MM.1S (cell line): ENCODE data around the gene ZNF593OS.

Experiments
- DNase-seq: peaks from one replicate; pipeline ENCODE4 v3.0.0-alpha.2; 2015
- H2AFZ ChIP-seq: fragments of 300-600 bp; sonication (generic); 2 replicates; pipeline ENCODE4 v1.6.0; 2016; ENCODE audit warnings: antibody characterized with exemption, low read length
- H3F3A ChIP-seq: fragments of 300-600 bp; sonication (generic); 2 replicates; pipeline ENCODE4 v1.6.1; 2016; ENCODE audit warnings: mild to moderate bottlenecking, antibody characterized with exemption, low read length, moderate library complexity, mixed read lengths; ENCODE audit not compliant: insufficient read depth
- H3K27ac ChIP-seq: fragments of 300-600 bp; sonication (generic); 2 replicates; pipeline ENCODE4 v1.5.1; 2016; ENCODE audit warnings: mild to moderate bottlenecking, low read length
- H3K27me3 ChIP-seq: fragments of 300-600 bp; sonication (generic); replicated peaks from 2 replicates; pipeline ENCODE4 v1.6.0; 2016; ENCODE audit warnings: low read length; ENCODE audit not compliant: insufficient read depth
- H3K36me3 ChIP-seq: fragments of 300-600 bp; sonication (generic); replicated peaks from 2 replicates; pipeline ENCODE4 v1.6.1; 2016; ENCODE audit warnings: mild to moderate bottlenecking, low read length, mixed read lengths; ENCODE audit not compliant: insufficient read depth
- H3K4me1 ChIP-seq: fragments of 300-600 bp; sonication (generic); 2 replicates; pipeline ENCODE4 v1.6.1; 2016; ENCODE audit warnings: low read length, mixed read lengths
- H3K4me2 ChIP-seq: fragments of 300-600 bp; sonication (generic); 2 replicates; pipeline ENCODE4 v1.6.0; 2016; ENCODE audit warnings: low read depth, low read length
- H3K4me3 ChIP-seq: fragments of 300-600 bp; sonication (generic); 2 replicates; pipeline ENCODE4 v1.5.1; 2016; ENCODE audit warnings: low read length, mixed read lengths
- H3K79me2 ChIP-seq: fragments of 300-600 bp; sonication (generic); 2 replicates; pipeline ENCODE4 v1.6.1; 2016; ENCODE audit warnings: mixed run types, low read length, mixed read lengths
- H3K9ac ChIP-seq: fragments of 300-600 bp; sonication (generic); 2 replicates; pipeline ENCODE4 v1.6.1; 2016; ENCODE audit warnings: low read length, mixed read lengths
- H3K9me2 ChIP-seq: fragments of 300-600 bp; sonication (generic); replicated peaks from 2 replicates; pipeline ENCODE4 v1.6.1; 2016; ENCODE audit warnings: mild to moderate bottlenecking, low read length, mixed read lengths; ENCODE audit not compliant: insufficient read depth
- H3K9me3 ChIP-seq: fragments of 300-600 bp; sonication (generic); replicated peaks from 2 replicates; pipeline ENCODE4 v1.6.1; 2016; ENCODE audit warnings: mild to moderate bottlenecking, low read length, mixed read lengths; ENCODE audit not compliant: insufficient read depth
- H4K20me1 ChIP-seq: fragments of 300-600 bp; sonication (generic); 2 replicates; pipeline ENCODE4 v1.6.1; 2016; ENCODE audit warnings: mild to moderate bottlenecking, low read length, moderate library complexity, mixed read lengths; ENCODE audit not compliant: insufficient read depth
- EZH2 ChIP-seq: fragments of 300-600 bp; sonication (generic); optimal IDR thresholded peaks from 2 replicates; pipeline ENCODE3; 2017; ENCODE audit warnings: low read depth, mild to moderate bottlenecking, antibody characterized with exemption, low read length, mixed read lengths
- EZH2phosphoT487 ChIP-seq: fragments of 300-600 bp; sonication (generic); IDR thresholded peaks from 2 replicates; pipeline ENCODE4 v1.6.1; 2018; ENCODE audit warnings: antibody characterized with exemption, low read length
- TF ChIP-seq, protein P1 (sequence below): fragments of 300-600 bp; sonication (generic); IDR thresholded peaks from 2 replicates; pipeline ENCODE4 v1.5.1; 2016; ENCODE audit warnings: antibody characterized with exemption, low read length, mixed read lengths

ZNF593OS gene

DNA sequence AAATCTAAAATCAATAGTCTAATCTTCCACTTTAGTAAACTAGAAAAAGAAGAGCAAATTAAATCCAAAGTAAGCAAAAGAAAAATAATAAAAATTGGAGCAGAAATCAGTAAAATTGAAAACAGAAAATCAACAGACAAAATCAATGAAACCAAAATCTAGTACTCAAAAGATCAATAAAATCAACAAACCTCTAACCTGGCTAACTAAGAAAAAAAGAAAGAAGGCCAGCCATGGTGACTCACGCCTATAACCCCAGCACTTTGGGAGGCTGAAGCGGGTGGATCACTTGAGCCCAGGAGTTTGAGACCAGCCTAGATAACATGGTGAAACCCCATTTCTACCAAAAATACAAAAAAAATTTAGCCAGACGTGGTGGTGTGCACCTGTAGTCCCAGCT is 37.2 kb downstream of the ZNF593OS start:
- no peak overlapping the region for H3K4me2 ChIP-seq
- TF ChIP-seq, protein P1, sequence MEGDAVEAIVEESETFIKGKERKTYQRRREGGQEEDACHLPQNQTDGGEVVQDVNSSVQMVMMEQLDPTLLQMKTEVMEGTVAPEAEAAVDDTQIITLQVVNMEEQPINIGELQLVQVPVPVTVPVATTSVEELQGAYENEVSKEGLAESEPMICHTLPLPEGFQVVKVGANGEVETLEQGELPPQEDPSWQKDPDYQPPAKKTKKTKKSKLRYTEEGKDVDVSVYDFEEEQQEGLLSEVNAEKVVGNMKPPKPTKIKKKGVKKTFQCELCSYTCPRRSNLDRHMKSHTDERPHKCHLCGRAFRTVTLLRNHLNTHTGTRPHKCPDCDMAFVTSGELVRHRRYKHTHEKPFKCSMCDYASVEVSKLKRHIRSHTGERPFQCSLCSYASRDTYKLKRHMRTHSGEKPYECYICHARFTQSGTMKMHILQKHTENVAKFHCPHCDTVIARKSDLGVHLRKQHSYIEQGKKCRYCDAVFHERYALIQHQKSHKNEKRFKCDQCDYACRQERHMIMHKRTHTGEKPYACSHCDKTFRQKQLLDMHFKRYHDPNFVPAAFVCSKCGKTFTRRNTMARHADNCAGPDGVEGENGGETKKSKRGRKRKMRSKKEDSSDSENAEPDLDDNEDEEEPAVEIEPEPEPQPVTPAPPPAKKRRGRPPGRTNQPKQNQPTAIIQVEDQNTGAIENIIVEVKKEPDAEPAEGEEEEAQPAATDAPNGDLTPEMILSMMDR, result no peak
- TF ChIP-seq EZH2phosphoT487 (no peak), EZH2 (no peak)
- no peaks in the 10 kb centered on the region for H3K4me1 ChIP-seq
- H3K9me3 ChIP-seq, result no peaks in the 10 kb centered on the region
- DNase-seq, result no peak
- H3K4me3 ChIP-seq, result no peak overlapping the region
- H2AFZ ChIP-seq, result no peak overlapping the region
- no peaks in the 10 kb centered on the region; the same call in 1 of the 2 replicates for H4K20me1 ChIP-seq
- no peaks in the 10 kb centered on the region for H3K36me3 ChIP-seq
- no peak overlapping the region for H3K27ac ChIP-seq
- no peaks in the 10 kb centered on the region for H3K27me3 ChIP-seq
- no peaks in the 10 kb centered on the region for H3K79me2 ChIP-seq
- H3K9ac ChIP-seq, result no peak overlapping the region
- no peaks in the 10 kb centered on the region for H3K9me2 ChIP-seq
- H3F3A ChIP-seq, result no peaks in the 10 kb centered on the region

DNA sequence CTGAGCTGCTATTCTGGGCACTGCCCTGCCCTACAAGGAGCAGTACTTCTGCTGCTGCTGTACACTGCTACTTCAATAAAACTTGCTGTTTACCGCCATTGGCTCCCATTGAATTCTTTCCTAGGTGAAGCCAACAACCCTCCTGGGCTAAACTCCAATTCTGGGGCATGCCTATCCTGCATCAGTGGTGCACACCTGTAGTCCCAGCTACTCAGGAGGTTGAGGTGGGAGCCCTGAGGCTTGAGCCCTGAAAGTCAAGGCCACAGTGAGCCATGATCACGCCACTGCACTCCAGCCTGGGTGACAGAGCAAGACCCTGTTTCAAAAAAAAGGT is 38.8 kb downstream of the ZNF593OS start:
- Histone ChIP-seq H3F3A (no peaks in the 10 kb centered on the region), H3K27me3 (no peaks in the 10 kb centered on the region), H3K4me2 (no peak overlapping the region), H3K4me3 (no peak overlapping the region), H3K27ac (no peak overlapping the region), H3K9me2 (no peaks in the 10 kb centered on the region), H4K20me1 (no peaks in the 10 kb centered on the region; the same call in 1 of the 2 replicates), H3K9me3 (no peaks in the 10 kb centered on the region), H3K79me2 (no peaks in the 10 kb centered on the region), H2AFZ (no peak overlapping the region), H3K36me3 (no peaks in the 10 kb centered on the region), H3K4me1 (no peaks in the 10 kb centered on the region), H3K9ac (no peak overlapping the region)
- TF ChIP-seq EZH2phosphoT487 (no peak), EZH2 (no peak)
- TF ChIP-seq, protein P1, result no peak
- DNase-seq, result no peak

DNA sequence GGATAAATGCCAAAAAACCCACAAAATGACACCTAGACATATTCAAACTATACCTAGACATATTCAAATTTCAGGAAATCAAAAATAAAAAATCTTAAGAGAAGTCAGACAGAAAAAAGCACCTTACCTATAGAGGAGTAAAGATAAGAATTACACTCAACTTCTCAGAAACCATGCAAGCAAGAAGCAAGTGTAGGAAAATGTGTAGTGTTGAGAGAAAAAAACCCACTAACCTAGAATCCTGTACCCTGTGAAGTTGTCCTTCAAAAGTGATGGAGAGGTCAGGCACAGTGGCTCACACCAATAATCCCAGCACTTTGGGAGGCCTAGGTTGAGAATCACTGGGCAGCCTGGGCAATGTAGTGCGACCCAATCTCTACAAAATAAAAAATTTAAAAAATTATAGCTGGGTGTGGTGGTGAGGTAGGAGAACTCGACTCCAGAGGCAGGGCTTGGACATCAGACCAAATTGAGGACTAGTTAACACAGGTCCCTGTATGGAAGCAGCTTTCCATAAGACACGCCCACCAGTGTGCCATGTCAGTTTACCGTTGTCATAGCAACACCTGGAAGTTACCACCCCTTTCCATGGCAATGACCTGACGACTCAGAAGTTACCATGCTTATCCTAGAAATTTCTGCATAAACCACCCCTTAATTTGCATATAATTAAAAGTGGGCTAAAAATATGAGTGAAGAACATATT is 39.4 kb downstream of the ZNF593OS start:
- Histone ChIP-seq H3K36me3 (no peaks in the 10 kb centered on the region), H3K27ac (no peak overlapping the region), H3K79me2 (no peaks in the 10 kb centered on the region), H3K9me3 (no peaks in the 10 kb centered on the region), H3K9me2 (no peaks in the 10 kb centered on the region), H3K27me3 (no peaks in the 10 kb centered on the region), H3K9ac (no peak overlapping the region), H3K4me3 (no peak overlapping the region), H2AFZ (no peak overlapping the region), H4K20me1 (no peaks in the 10 kb centered on the region; the same call in 1 of the 2 replicates), H3K4me2 (no peak overlapping the region), H3F3A (0 out of 2 replicates have a peak, but pooled peaks cover 2% of the 10 kb centered on the region), H3K4me1 (peaks cover 3% of the 10 kb centered on the region; the same call in 1 of the 2 replicates)
- TF ChIP-seq, protein P1, result no peak
- TF ChIP-seq EZH2, result no peak
- TF ChIP-seq EZH2phosphoT487, result no peak
- DNase-seq, result no peak
